GM12873 (cell line): Measurements from ENCODE around the gene SYCP2.

Experiments used
- CTCF ChIP-seq: IDR thresholded peaks from 2 replicates; pipeline ENCODE4 v1.5.1; 2012; ENCODE audit warnings: low read depth, mild to moderate bottlenecking, moderate library complexity, low read length, control low read depth; ENCODE audit not compliant: insufficient read depth; ENCODE audit errors: missing control alignments

Gene SYCP2

GRCh38 chr20:59948828-59949720 is 15.6 kb upstream of the SYCP2 start:
- TF ChIP-seq CTCF = peak; percentile 56

- TF ChIP-seq CTCF = no peak
These were observed 14.8 kb upstream of the SYCP2 start for GRCh38 chr20:59948212-59948611.

- TF ChIP-seq CTCF = no peak
These were observed 13.9 kb upstream of the SYCP2 start for GRCh38 chr20:59947376-59947775.

GRCh38 chr20:59945731-59946130 is 12.3 kb upstream of the SYCP2 start:
- no peak for TF ChIP-seq CTCF

DNA sequence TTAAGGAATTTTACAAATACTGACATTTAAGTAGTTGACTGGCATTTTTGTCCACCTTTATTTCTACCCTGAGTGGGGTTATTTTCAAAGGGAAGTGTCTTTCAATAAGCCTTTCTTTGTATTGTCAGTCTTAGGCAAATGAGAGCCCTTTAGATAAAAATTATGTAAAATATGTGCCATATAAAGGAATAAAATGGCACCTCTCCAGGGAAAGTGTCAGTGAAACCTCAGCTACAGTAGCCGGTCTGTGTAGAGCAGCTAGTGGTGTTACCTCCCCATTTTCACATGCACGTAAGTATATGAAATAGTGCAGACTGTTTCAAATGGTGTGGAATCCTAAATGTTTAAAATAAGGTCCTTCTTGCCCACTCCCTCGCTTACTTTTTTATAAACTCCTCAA is 11.7 kb upstream of the SYCP2 start:
- TF ChIP-seq CTCF = no peak

DNA sequence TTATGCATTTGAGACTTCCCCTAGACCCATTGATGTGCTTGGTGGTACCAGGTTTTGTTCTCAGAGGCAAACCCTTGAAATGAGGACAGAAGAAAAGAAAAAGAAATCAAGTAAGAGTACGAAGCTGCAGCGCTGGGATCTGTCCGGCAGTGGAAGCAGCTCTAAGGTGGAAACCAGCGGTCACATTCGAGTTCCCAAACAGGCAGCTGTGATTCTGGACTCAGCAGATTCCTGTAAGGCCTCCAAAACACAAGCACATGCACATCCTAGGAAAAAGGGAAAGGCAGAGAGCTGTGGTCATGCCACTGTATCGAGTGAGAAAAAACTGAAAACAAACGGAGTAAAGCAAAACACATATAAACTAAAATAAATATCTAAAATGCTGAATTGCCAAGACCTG is 11.3 kb upstream of the SYCP2 start:
- TF ChIP-seq CTCF = no peak

DNA sequence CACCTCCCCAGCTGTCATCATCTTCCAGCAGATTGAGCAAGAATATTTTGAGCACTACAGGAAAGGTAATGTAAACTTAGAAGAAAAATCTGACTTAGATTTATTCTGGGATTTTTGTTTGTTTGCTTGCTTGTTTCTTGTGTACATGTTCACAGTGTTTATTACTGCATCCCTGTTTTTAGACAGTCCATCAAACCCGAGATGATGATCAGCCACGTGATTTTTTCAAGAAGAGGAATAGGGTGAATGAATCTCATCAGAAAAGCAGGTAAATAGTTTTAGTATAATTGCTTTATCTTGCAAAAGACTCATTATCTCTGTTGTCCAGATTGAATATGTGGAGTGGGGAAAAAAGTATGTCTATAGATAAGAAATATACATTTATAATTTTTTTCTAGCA is 8.8 kb upstream of the SYCP2 start:
- TF ChIP-seq CTCF = no peak
